ENCODE measurements around the gene NENF. TPM values are rescaled to one million over a fixed set of nuclear protein-coding genes. Genes with fewer than 3 reads are reported as not detected.

The NENF gene
- total RNA-seq, 2 donors from 2014 or later, result 83.2 to 277 TPM

GRCh38 chr1:212488436-212489283 lies 55.9 kb downstream of the NENF start:
- Histone ChIP-seq H3K27ac (peak overlapping the region in 1 of 2 donors; percentile 8), H3K4me1 (replicated peaks) (no peaks in the 10 kb centered on the region), H3K4me3 (no peak overlapping the region), H3K27me3 (replicated peaks; ENCODE audit: insufficient read depth) (no peaks in the 10 kb centered on the region), H3K9me3 (no peaks in the 10 kb centered on the region), H3K36me3 (no peaks in the 10 kb centered on the region)
- no peak for DNase-seq (ENCODE audit: low spot score)
- WGBS, result 35% methylated on average over 4 of the region's 4 CpGs
- intact Hi-C loops (cut with DNase I), result no loop called here
- TF ChIP-seq POLR2AphosphoS5 (IDR thresholded peaks at IDR 0.05), result peak; percentile 33
- no peak for TF ChIP-seq POLR2A (IDR thresholded peaks at IDR 0.05)
- TF ChIP-seq, protein P1, sequence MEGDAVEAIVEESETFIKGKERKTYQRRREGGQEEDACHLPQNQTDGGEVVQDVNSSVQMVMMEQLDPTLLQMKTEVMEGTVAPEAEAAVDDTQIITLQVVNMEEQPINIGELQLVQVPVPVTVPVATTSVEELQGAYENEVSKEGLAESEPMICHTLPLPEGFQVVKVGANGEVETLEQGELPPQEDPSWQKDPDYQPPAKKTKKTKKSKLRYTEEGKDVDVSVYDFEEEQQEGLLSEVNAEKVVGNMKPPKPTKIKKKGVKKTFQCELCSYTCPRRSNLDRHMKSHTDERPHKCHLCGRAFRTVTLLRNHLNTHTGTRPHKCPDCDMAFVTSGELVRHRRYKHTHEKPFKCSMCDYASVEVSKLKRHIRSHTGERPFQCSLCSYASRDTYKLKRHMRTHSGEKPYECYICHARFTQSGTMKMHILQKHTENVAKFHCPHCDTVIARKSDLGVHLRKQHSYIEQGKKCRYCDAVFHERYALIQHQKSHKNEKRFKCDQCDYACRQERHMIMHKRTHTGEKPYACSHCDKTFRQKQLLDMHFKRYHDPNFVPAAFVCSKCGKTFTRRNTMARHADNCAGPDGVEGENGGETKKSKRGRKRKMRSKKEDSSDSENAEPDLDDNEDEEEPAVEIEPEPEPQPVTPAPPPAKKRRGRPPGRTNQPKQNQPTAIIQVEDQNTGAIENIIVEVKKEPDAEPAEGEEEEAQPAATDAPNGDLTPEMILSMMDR (IDR thresholded peaks at IDR 0.05), result no peak

GRCh38 chr1:212489284-212489859 lies 56.7 kb downstream of the NENF start:
- Histone ChIP-seq H3K4me1 (replicated peaks) (no peaks in the 10 kb centered on the region), H3K27ac (no peak overlapping the region), H3K4me3 (no peak overlapping the region), H3K36me3 (no peaks in the 10 kb centered on the region), H3K9me3 (no peaks in the 10 kb centered on the region), H3K27me3 (replicated peaks; ENCODE audit: insufficient read depth) (no peaks in the 10 kb centered on the region)
- TF ChIP-seq, protein P1 (IDR thresholded peaks at IDR 0.05), result no peak
- TF ChIP-seq POLR2A (IDR thresholded peaks at IDR 0.05) (no peak), POLR2AphosphoS5 (IDR thresholded peaks at IDR 0.05) (no peak)
- WGBS, result 93% methylated on average over 4 of the region's 4 CpGs
- intact Hi-C loops (cut with DNase I), result no loop called here
- DNase-seq (ENCODE audit: low spot score), result no peak

- TF ChIP-seq POLR2A (IDR thresholded peaks at IDR 0.05) (no peak), POLR2AphosphoS5 (IDR thresholded peaks at IDR 0.05) (no peak)
- TF ChIP-seq, protein P1 (IDR thresholded peaks at IDR 0.05), result no peak
Observed at GRCh38 chr1:212490276-212490675, 57.6 kb downstream of the NENF start.

GRCh38 chr1:212491454-212491853 lies 58.7 kb downstream of the NENF start:
- DNase-seq (ENCODE audit: low spot score), result no peak
- intact Hi-C loops (cut with DNase I), result no loop called here
- Histone ChIP-seq H3K27ac (no peak overlapping the region), H3K4me3 (no peak overlapping the region), H3K9me3 (no peaks in the 10 kb centered on the region), H3K4me1 (replicated peaks) (no peaks in the 10 kb centered on the region), H3K36me3 (no peaks in the 10 kb centered on the region), H3K27me3 (replicated peaks; ENCODE audit: insufficient read depth) (no peaks in the 10 kb centered on the region)
- 89% methylated on average over 4 of the region's 4 CpGs for WGBS
- no peak for TF ChIP-seq POLR2AphosphoS5 (IDR thresholded peaks at IDR 0.05)
- no peak for TF ChIP-seq POLR2A (IDR thresholded peaks at IDR 0.05)
- TF ChIP-seq, protein P1 (IDR thresholded peaks at IDR 0.05), result no peak

More at GRCh38 chr1:212490276-212490675, 57.6 kb downstream of the NENF start:
- no peaks in the 10 kb centered on the region for H3K27me3 ChIP-seq (replicated peaks; ENCODE audit: insufficient read depth)
- WGBS, result 91% methylated on average over 2 of the region's 2 CpGs
- H3K4me1 ChIP-seq (replicated peaks), result no peaks in the 10 kb centered on the region
- DNase-seq (ENCODE audit: low spot score), result no peak
- H3K36me3 ChIP-seq, result no peaks in the 10 kb centered on the region
- H3K27ac ChIP-seq, result no peak overlapping the region
- H3K9me3 ChIP-seq, result no peaks in the 10 kb centered on the region
- intact Hi-C loops (cut with DNase I), result no loop called here
- H3K4me3 ChIP-seq, result no peak overlapping the region

Other genes starting within 250 kb of the NENF start
- 10 to 100 TPM; 33.5 to 49.5 TPM for gene PPP2R5A, start 147.5 kb upstream of the NENF start, total RNA-seq
- 1 to 10 TPM; 5.6 to 6.4 TPM for gene PACC1, start 18.0 kb upstream of the NENF start, total RNA-seq
- 10 to 100 TPM in 1 of 2 donors, 1 to 10 TPM in 1; 6.0 to 14.8 TPM for gene ATF3, start 175.8 kb downstream of the NENF start, total RNA-seq